ENCODE measurements around the gene RASAL1. TPM values are rescaled to one million over a fixed set of nuclear protein-coding genes. Genes with fewer than 3 reads are reported as not detected.

RASAL1 gene
- total and polyA plus RNA-seq, 2 donors (not counting 1 experiment from before 2014, with no cell fraction given) = 0.10 to 11.0 TPM

DNA sequence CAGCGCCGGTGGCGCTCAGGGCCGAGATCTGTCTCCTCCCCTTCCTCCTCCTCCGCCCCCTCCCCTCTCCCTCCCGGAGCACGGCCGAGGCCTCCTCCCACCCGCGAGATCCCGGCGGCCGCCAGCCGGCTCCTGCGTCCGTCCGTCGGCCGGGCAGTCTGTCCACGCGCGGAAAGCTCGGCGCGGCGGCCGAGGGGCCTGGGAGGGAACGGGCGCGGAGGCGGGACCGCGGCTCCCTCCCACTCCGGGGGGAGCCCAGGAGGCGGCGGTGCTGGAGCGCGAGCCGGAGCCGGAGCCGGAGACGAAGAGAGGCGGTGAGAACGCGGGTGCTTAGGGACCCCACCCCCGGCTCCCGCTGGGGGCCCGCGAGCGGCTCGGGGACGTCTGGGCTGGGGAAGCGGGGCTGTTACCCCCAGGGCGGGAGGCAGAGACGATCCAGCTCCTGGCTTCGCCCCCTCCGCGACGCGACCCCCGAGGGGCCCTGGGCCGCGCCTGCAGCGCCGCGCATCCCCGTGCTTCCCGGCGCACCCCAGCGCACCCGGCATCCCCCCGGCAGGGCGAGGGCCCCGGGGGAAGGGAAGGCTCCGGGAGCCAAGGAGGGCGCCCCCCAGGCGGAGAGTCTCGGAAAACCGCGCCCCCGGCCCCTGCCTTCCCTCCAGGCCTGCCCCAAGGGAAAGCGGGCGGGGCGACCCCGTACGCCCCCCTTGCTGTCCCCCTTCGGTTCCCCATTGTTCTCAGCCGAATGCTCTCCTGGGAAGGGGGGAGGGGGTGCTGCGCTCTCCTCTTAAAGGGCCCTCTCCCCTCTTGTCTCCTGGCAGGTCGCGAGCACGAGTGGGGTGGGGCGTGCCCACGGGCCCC lies 78.7 kb downstream of the RASAL1 start, which contains the start of gene DTX1:
Gene DTX1 (plus strand): TSS at position 100 of the 858 bp plus-strand sequence. CDS start 1,463 bp downstream, outside the sequence.
- H3K4me2 ChIP-seq (replicated peaks; ENCODE audit: low read depth, low read length, poor library complexity, severe bottlenecking) = peak within 1 kb of the TSS; percentile 90
- POLR2A ChIA-PET = interaction anchor here (0.7 kb wide), 1 partner anchor 8 kb away, joined by 3 read pairs; no protein-coding TSS in a partner anchor
- peaks cover 13% of the 10 kb centered on the region for H4K20me1 ChIP-seq (ENCODE audit: control insufficient read depth, insufficient read depth, low read length, poor library complexity, severe bottlenecking)
- H3K36me3 ChIP-seq (replicated peaks in 1 of 2; ENCODE audit: control extremely low read depth in 1 of 2, control insufficient read depth in 1 of 2, extremely low read depth in 1 of 2, insufficient read depth in 2 of 2, low read length in 1 of 2) = peaks cover 1 to 4% of the 10 kb centered on the region in 2 experiments
- H3K27ac ChIP-seq (ENCODE audit: low read length in 2 of 2) = peak within 1 kb of the TSS; percentile 56 to 84
- no peaks in the 10 kb centered on the region for H3K9me3 ChIP-seq (ENCODE audit: control extremely low read depth in 1 of 3, control insufficient read depth in 2 of 3, insufficient read depth in 1 of 3, low read length in 2 of 3)
- intact Hi-C loops (cut with micrococcal nuclease) = no loop called here
- peaks cover 89% of the 10 kb centered on the region for H3K79me2 ChIP-seq (ENCODE audit: control insufficient read depth, insufficient read depth, low read length)
- WGBS (ENCODE audit: insufficient coverage) = under 1% methylated on average over 81 of the region's 94 CpGs
- H3K27ac Mint-ChIP-seq = peak within 1 kb of the TSS; percentile 84
- peak; percentile 62 for DNase-seq
- peaks cover 45% of the 10 kb centered on the region for H3K4me1 Mint-ChIP-seq
- CTCF ChIA-PET = interaction anchor here (1.1 to 15.1 kb wide), 5 partner anchors 13 to 96 kb away, joined by 3 to 359 read pairs (median 4); no protein-coding TSS in a partner anchor
- peak within 1 kb of the TSS; percentile 71 for H3K9ac ChIP-seq (ENCODE audit: low read length)
- peak within 1 kb of the TSS; percentile 82 for H3K4me3 Mint-ChIP-seq
- H3K4me1 ChIP-seq (ENCODE audit: control insufficient read depth in 2 of 2, insufficient read depth in 2 of 2, low read length in 2 of 2) = peaks cover 86 to 93% of the 10 kb centered on the region in 2 donors
- TF ChIP-seq, protein P1, sequence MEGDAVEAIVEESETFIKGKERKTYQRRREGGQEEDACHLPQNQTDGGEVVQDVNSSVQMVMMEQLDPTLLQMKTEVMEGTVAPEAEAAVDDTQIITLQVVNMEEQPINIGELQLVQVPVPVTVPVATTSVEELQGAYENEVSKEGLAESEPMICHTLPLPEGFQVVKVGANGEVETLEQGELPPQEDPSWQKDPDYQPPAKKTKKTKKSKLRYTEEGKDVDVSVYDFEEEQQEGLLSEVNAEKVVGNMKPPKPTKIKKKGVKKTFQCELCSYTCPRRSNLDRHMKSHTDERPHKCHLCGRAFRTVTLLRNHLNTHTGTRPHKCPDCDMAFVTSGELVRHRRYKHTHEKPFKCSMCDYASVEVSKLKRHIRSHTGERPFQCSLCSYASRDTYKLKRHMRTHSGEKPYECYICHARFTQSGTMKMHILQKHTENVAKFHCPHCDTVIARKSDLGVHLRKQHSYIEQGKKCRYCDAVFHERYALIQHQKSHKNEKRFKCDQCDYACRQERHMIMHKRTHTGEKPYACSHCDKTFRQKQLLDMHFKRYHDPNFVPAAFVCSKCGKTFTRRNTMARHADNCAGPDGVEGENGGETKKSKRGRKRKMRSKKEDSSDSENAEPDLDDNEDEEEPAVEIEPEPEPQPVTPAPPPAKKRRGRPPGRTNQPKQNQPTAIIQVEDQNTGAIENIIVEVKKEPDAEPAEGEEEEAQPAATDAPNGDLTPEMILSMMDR (IDR thresholded peaks at IDR 0.05) = no peak
- no peak for TF ChIP-seq EZH2 (IDR thresholded peaks at IDR 0.05; ENCODE audit: borderline replicate concordance, insufficient read depth, low read depth, low read length, poor library complexity, severe bottlenecking)
- H3K9me3 Mint-ChIP-seq (ENCODE audit: insufficient read depth) = no peaks in the 10 kb centered on the region
- no peaks in the 10 kb centered on the region for H3K27me3 ChIP-seq (replicated peaks in 1 of 4; ENCODE audit: control extremely low read depth in 1 of 4, control insufficient read depth in 3 of 4, insufficient read depth in 4 of 4, low read length in 3 of 4)
- no peaks in the 10 kb centered on the region for H3K27me3 Mint-ChIP-seq
- H2AFZ ChIP-seq (ENCODE audit: insufficient read depth, low read depth, low read length, poor library complexity, severe bottlenecking) = peak within 1 kb of the TSS; percentile 72
- H3K4me3 ChIP-seq (ENCODE audit: control extremely low read depth in 1 of 5, extremely low read depth in 1 of 5, insufficient read depth in 1 of 5, low read depth in 2 of 5, low read length in 4 of 5) = peak within 1 kb of the TSS; percentile 44 to 73 (median 69)
- peak; percentile 45 for ATAC-seq (ENCODE audit: low read depth)

DNA sequence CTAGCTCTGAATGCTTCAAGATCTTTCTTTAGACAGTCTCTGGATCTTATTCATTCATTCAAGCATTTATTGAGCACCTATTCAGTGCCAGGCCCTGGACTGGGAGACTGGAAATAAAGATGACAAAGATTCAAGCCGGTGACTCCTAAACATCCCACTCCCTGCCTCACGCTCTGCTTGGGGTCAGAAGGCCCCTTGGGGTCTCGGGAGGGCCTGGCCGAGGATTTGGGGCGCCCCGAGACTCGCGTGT lies 79.3 kb downstream of the RASAL1 start:
- H3K4me2 ChIP-seq (replicated peaks; ENCODE audit: low read depth, low read length, poor library complexity, severe bottlenecking) = peak overlapping the region; percentile 90
- no peak for DNase-seq
- no peaks in the 10 kb centered on the region for H3K27me3 Mint-ChIP-seq
- H2AFZ ChIP-seq (ENCODE audit: insufficient read depth, low read depth, low read length, poor library complexity, severe bottlenecking) = peak overlapping the region; percentile 72
- 1% methylated on average over 7 of the region's 8 CpGs for WGBS (ENCODE audit: insufficient coverage)
- ChIA-PET CTCF (interaction anchor here (1.4 to 15.1 kb wide), 2 partner anchors 39 to 96 kb away, joined by 4 to 359 read pairs; no protein-coding TSS in a partner anchor), POLR2A (no interaction called here)
- H3K36me3 ChIP-seq (replicated peaks in 1 of 2; ENCODE audit: control extremely low read depth in 1 of 2, control insufficient read depth in 1 of 2, extremely low read depth in 1 of 2, insufficient read depth in 2 of 2, low read length in 1 of 2) = peaks cover 1 to 4% of the 10 kb centered on the region in 2 experiments
- intact Hi-C loops (cut with micrococcal nuclease) = no loop called here
- H4K20me1 ChIP-seq (ENCODE audit: control insufficient read depth, insufficient read depth, low read length, poor library complexity, severe bottlenecking) = peaks cover 13% of the 10 kb centered on the region
- no peaks in the 10 kb centered on the region for H3K27me3 ChIP-seq (replicated peaks in 1 of 4; ENCODE audit: control extremely low read depth in 1 of 4, control insufficient read depth in 3 of 4, insufficient read depth in 4 of 4, low read length in 3 of 4)
- peaks cover 50% of the 10 kb centered on the region for H3K4me1 Mint-ChIP-seq
- peaks cover 86 to 93% of the 10 kb centered on the region in 2 donors for H3K4me1 ChIP-seq (ENCODE audit: control insufficient read depth in 2 of 2, insufficient read depth in 2 of 2, low read length in 2 of 2)
- H3K27ac Mint-ChIP-seq = peak overlapping the region; percentile 84
- peak overlapping the region; percentile 44 to 73 (median 69) for H3K4me3 ChIP-seq (ENCODE audit: control extremely low read depth in 1 of 5, extremely low read depth in 1 of 5, insufficient read depth in 1 of 5, low read depth in 2 of 5, low read length in 4 of 5)
- H3K9ac ChIP-seq (ENCODE audit: low read length) = peak overlapping the region; percentile 71
- H3K27ac ChIP-seq (ENCODE audit: low read length in 2 of 2) = peak overlapping the region; percentile 56 to 84
- ATAC-seq (ENCODE audit: low read depth) = no peak
- H3K9me3 Mint-ChIP-seq (ENCODE audit: insufficient read depth) = no peaks in the 10 kb centered on the region
- H3K9me3 ChIP-seq (ENCODE audit: control extremely low read depth in 1 of 3, control insufficient read depth in 2 of 3, insufficient read depth in 1 of 3, low read length in 2 of 3) = no peaks in the 10 kb centered on the region
- no peak for TF ChIP-seq EZH2 (IDR thresholded peaks at IDR 0.05; ENCODE audit: borderline replicate concordance, insufficient read depth, low read depth, low read length, poor library complexity, severe bottlenecking)
- TF ChIP-seq, protein P1 (IDR thresholded peaks at IDR 0.05) = no peak
- H3K79me2 ChIP-seq (ENCODE audit: control insufficient read depth, insufficient read depth, low read length) = peaks cover 85% of the 10 kb centered on the region
- H3K4me3 Mint-ChIP-seq = peak overlapping the region; percentile 82
